HEK293 (cell line): ENCODE data around the gene TRAF3IP1.

Experiments used
- CTCF ChIA-PET: fragments of 350-600 bp; formaldehyde crosslinking; extraction: SDS; loops from one replicate; lab custom pipeline; 2021; ENCODE audit warnings: antibody characterized with exemption; lab: Yijun Ruan, JAX
- POLR2A ChIA-PET: fragments of 300-600 bp; formaldehyde crosslinking; extraction: SDS; loops from one replicate; lab custom pipeline; 2020; ENCODE audit warnings: antibody characterized with exemption, inconsistent platforms; lab: Yijun Ruan, JAX
- H3K27ac ChIP-seq: fragments of 200-500 bp; sonication (Bioruptor generic); 2 replicates; pipeline ENCODE4 v1.5.1; 2014; ENCODE audit warnings: low read depth, low read length, control low read depth, inconsistent platforms; ENCODE audit errors: extremely low read depth
- H3K36me3 ChIP-seq, 2 experiments: fragments of 200-500 bp in 1 of 2; sonication (Bioruptor generic) in 1 of 2; 1 replicate in 1 of 2; 2 replicates in 1 of 2; pipeline ENCODE4 v1.5.1; 2014 to 2017; ENCODE audit warnings: inconsistent platforms in 2 of 2, low read length in 2 of 2; ENCODE audit not compliant: control insufficient read depth in 2 of 2, insufficient read depth in 1 of 2
- H3K4me1 ChIP-seq: fragments of 200-500 bp; sonication (Bioruptor generic); 2 replicates; pipeline ENCODE4 v1.5.1; 2014; ENCODE audit warnings: mild to moderate bottlenecking, low read length, inconsistent platforms; ENCODE audit not compliant: control insufficient read depth, insufficient read depth
- H3K4me3 ChIP-seq: 2 replicates; pipeline ENCODE4 v1.5.1; 2011; ENCODE audit warnings: low read depth, mild to moderate bottlenecking, control low read depth, low read length, moderate library complexity
- H3K9me3 ChIP-seq: fragments of 200-500 bp; sonication (Bioruptor generic); 2 replicates; pipeline ENCODE4 v1.5.1; 2014; ENCODE audit warnings: low read depth, low read length, inconsistent platforms; ENCODE audit not compliant: control insufficient read depth, insufficient read depth
- GLIS2 ChIP-seq: fragments of 450-650 bp; formaldehyde crosslinking; IDR thresholded peaks from 2 replicates; pipeline ENCODE4 v1.5.1; 2016; ENCODE audit warnings: missing biosample characterization, missing genetic modification characterization
- IKZF3 ChIP-seq: fragments of 450-650 bp; IDR thresholded peaks from 2 replicates; pipeline ENCODE4 v1.5.0; 2018; ENCODE audit warnings: missing biosample characterization, mild to moderate bottlenecking, missing genetic modification characterization, moderate library complexity
- KLF16 ChIP-seq: fragments of 450-650 bp; formaldehyde crosslinking; IDR thresholded peaks from 2 replicates; pipeline ENCODE4 v1.5.1; 2017; ENCODE audit warnings: missing biosample characterization, missing genetic modification characterization
- ZEB2 ChIP-seq: fragments of 450-650 bp; formaldehyde crosslinking; IDR thresholded peaks from 2 replicates; pipeline ENCODE4 v1.5.1; 2016; ENCODE audit warnings: missing biosample characterization, missing genetic modification characterization
- ZNF24 ChIP-seq: fragments of 450-650 bp; formaldehyde crosslinking; IDR thresholded peaks from 2 replicates; pipeline ENCODE4 v1.5.1; 2016; ENCODE audit warnings: missing biosample characterization, missing genetic modification characterization
- ZNF335 ChIP-seq: fragments of 450-650 bp; formaldehyde crosslinking; conservative IDR thresholded peaks from 2 replicates; pipeline ENCODE4 v1.5.1; 2016; ENCODE audit warnings: missing biosample characterization, missing genetic modification characterization
- ZNF600 ChIP-seq: fragments of 450-650 bp; formaldehyde crosslinking; IDR thresholded peaks from 2 replicates; pipeline ENCODE4 v1.5.1; 2016; ENCODE audit warnings: missing biosample characterization, missing genetic modification characterization
- ZNF660 ChIP-seq: fragments of 450-650 bp; IDR thresholded peaks from 2 replicates; pipeline ENCODE4 v1.5.1; 2018; ENCODE audit warnings: missing biosample characterization, mild to moderate bottlenecking, missing genetic modification characterization
- ZNF76 ChIP-seq: fragments of 450-650 bp; formaldehyde crosslinking; IDR thresholded peaks from 2 replicates; pipeline ENCODE4; 2016; ENCODE audit warnings: low read depth, missing biosample characterization, missing genetic modification characterization, borderline replicate concordance
- TF ChIP-seq, protein P1 (sequence below): fragments of 450-650 bp; formaldehyde crosslinking; optimal IDR thresholded peaks from 2 replicates; pipeline ENCODE3; 2016; ENCODE audit warnings: missing biosample characterization, mild to moderate bottlenecking, missing genetic modification characterization
- TF ChIP-seq, protein P2 (sequence below): fragments of 450-650 bp; formaldehyde crosslinking; IDR thresholded peaks from 2 replicates; pipeline ENCODE4 v1.5.1; 2016; ENCODE audit warnings: missing biosample characterization, missing genetic modification characterization
- TF ChIP-seq, protein P3 (sequence below): fragments of 450-650 bp; formaldehyde crosslinking; IDR thresholded peaks from 2 replicates; pipeline ENCODE4 v1.5.1; 2016; ENCODE audit warnings: missing biosample characterization, missing genetic modification characterization
- TF ChIP-seq, protein P4 (sequence below): fragments of 450-650 bp; formaldehyde crosslinking; IDR thresholded peaks from 2 replicates; pipeline ENCODE4 v1.5.1; 2016; ENCODE audit warnings: missing biosample characterization, missing genetic modification characterization
- TF ChIP-seq, protein P5 (sequence below): sonication (generic); formaldehyde crosslinking; IDR thresholded peaks from 2 replicates; pipeline ENCODE4 v1.8.1; 2022; ENCODE audit warnings: mild to moderate bottlenecking, moderate library complexity, missing genetic modification reagents

Gene TRAF3IP1

DNA sequence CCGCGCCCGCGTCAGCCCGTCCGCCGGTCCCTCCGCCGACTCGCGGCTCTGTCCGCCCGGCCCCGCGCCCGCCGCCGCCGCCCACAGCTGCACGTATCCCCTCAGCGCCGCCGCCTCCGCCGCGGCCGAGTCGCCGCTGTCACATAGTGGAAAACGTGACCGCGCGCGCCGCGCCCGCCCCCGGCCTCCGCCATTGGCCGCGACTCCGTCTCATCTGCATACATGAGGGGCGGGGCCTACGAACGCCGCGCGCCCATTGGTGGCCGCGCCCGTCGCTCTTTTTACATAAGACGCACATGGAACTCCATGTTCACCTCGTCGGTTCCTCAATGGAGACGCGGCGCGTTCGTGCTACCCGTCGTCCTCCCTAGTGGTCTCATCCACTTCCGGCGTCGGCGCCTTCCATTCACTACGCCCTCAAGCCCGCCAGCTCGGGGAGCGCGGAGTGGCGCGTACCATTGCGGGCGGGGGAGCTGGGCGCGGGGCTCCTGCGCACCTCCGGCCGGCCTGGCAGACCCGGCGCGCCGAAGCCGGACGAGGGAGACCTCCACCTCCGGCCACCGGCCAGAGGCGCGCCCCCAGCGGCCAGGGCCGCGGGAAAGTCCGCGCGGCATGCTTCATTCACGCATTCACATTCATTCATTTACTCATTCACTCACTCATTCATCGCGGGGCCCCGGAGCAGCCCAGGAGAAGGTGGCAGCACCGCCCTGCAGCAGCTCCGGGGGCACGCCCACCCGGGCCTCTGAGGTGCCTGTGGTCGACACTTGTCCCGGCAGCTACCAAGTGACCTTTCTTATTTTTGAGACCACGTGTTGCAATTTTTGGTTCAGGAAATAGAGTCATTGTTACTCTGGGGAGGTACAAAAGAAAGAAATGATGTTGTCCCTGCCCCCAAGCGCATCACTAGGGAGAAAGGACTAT lies 31.4 kb upstream of the TRAF3IP1 start (continued):
- TF ChIP-seq ZNF76 (tag by site-specific recombination), result peak; percentile 70; the same call in 1 of the 2 replicates
- TF ChIP-seq, protein P1, sequence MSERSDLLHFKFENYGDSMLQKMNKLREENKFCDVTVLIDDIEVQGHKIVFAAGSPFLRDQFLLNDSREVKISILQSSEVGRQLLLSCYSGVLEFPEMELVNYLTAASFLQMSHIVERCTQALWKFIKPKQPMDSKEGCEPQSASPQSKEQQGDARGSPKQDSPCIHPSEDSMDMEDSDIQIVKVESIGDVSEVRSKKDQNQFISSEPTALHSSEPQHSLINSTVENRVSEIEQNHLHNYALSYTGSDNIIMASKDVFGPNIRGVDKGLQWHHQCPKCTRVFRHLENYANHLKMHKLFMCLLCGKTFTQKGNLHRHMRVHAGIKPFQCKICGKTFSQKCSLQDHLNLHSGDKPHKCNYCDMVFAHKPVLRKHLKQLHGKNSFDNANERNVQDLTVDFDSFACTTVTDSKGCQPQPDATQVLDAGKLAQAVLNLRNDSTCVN (tag by site-specific recombination), result peak; percentile 89
- peak; percentile 30; the same call in 1 of the 2 replicates for TF ChIP-seq KLF16
- TF ChIP-seq, protein P2, sequence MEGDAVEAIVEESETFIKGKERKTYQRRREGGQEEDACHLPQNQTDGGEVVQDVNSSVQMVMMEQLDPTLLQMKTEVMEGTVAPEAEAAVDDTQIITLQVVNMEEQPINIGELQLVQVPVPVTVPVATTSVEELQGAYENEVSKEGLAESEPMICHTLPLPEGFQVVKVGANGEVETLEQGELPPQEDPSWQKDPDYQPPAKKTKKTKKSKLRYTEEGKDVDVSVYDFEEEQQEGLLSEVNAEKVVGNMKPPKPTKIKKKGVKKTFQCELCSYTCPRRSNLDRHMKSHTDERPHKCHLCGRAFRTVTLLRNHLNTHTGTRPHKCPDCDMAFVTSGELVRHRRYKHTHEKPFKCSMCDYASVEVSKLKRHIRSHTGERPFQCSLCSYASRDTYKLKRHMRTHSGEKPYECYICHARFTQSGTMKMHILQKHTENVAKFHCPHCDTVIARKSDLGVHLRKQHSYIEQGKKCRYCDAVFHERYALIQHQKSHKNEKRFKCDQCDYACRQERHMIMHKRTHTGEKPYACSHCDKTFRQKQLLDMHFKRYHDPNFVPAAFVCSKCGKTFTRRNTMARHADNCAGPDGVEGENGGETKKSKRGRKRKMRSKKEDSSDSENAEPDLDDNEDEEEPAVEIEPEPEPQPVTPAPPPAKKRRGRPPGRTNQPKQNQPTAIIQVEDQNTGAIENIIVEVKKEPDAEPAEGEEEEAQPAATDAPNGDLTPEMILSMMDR (tag by site-specific recombination), result 0 out of 2 replicates have a peak, but pooled peaks have one; percentile 19
- TF ChIP-seq ZNF24 (tag by site-specific recombination), result 0 out of 2 replicates have a peak, but pooled peaks have one; percentile 71
- TF ChIP-seq, protein P3, sequence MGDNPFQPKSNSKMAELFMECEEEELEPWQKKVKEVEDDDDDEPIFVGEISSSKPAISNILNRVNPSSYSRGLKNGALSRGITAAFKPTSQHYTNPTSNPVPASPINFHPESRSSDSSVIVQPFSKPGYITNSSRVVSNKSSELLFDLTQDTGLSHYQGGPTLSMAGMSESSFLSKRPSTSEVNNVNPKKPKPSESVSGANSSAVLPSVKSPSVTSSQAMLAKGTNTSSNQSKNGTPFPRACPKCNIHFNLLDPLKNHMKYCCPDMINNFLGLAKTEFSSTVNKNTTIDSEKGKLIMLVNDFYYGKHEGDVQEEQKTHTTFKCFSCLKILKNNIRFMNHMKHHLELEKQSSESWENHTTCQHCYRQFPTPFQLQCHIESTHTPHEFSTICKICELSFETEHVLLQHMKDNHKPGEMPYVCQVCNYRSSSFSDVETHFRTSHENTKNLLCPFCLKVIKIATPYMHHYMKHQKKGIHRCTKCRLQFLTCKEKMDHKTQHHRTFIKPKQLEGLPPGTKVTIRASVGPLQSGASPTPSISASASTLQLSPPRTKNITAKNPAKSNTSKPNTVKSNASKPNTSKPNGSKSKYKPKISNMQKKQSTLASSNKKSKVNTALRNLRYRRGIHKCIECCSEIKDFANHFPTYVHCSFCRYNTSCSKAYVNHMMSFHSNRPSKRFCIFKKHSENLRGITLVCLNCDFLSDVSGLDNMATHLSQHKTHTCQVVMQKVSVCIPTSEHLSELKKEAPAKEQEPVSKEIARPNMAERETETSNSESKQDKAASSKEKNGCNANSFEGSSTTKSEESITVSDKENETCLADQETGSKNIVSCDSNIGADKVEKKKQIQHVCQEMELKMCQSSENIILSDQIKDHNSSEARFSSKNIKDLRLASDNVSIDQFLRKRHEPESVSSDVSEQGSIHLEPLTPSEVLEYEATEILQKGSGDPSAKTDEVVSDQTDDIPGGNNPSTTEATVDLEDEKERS (tag by site-specific recombination), result no peak
- TF ChIP-seq ZEB2, result no peak
- peak; percentile 81 for TF ChIP-seq ZNF600
- TF ChIP-seq GLIS2 (tag by site-specific recombination), result peak; percentile 26; the same call in 1 of the 2 replicates
- TF ChIP-seq, protein P4, sequence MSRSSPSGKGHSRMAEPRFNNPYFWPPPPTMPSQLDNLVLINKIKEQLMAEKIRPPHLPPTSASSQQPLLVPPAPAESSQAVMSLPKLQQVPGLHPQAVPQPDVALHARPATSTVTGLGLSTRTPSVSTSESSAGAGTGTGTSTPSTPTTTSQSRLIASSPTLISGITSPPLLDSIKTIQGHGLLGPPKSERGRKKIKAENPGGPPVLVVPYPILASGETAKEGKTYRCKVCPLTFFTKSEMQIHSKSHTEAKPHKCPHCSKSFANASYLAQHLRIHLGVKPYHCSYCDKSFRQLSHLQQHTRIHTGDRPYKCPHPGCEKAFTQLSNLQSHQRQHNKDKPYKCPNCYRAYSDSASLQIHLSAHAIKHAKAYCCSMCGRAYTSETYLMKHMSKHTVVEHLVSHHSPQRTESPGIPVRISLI (tag by site-specific recombination), result no peak
- TF ChIP-seq ZNF660 (tag by site-specific recombination), result peak; percentile 38; the same call in 1 of the 2 replicates
- TF ChIP-seq, protein P5, sequence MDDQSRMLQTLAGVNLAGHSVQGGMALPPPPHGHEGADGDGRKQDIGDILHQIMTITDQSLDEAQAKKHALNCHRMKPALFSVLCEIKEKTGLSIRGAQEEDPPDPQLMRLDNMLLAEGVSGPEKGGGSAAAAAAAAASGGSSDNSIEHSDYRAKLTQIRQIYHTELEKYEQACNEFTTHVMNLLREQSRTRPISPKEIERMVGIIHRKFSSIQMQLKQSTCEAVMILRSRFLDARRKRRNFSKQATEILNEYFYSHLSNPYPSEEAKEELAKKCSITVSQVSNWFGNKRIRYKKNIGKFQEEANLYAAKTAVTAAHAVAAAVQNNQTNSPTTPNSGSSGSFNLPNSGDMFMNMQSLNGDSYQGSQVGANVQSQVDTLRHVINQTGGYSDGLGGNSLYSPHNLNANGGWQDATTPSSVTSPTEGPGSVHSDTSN (CRISPR knock-in tag), result peak; percentile 96
- TF ChIP-seq, all 188 proteins: peak for 28

DNA sequence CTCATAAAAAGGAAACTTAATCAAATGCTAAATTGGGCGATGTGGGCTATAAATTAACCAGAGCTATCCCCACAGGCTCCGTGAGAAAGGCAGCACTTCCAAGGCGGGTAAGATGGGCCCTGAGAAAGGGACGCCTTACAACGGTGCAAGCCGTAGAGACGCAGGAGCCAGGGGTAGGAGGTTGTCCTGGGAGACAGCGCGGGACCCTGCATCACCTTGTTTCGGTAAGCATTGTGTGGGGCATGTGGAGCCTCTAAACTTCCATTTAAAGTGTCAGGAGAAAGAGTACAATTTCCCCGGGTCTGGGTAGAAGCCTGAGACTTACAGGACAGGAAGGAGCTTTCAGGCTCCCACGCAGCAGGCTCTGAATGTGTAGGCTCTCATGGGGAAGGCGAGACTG lies 30.7 kb upstream of the TRAF3IP1 start:
- H3K27ac ChIP-seq, result no peak overlapping the region
- H3K9me3 ChIP-seq, result no peaks in the 10 kb centered on the region
- peaks cover 16% of the 10 kb centered on the region for H3K4me1 ChIP-seq
- POLR2A ChIA-PET, result no interaction called here
- H3K36me3 ChIP-seq, result no peaks in the 10 kb centered on the region
- CTCF ChIA-PET, result interaction anchor here (0.7 to 3.2 kb wide), 3 partner anchors 14 to 26 kb away, joined by 3 to 11 read pairs (median 11); no protein-coding TSS in a partner anchor
- TF ChIP-seq IKZF3 (tag by site-specific recombination) (no peak), ZNF335 (tag by site-specific recombination) (0 out of 2 replicates have a peak, but pooled peaks have one; percentile 10)
- H3K4me3 ChIP-seq, result peak overlapping the region; percentile 50
